Nucleus accumbens (tissue), 56 donors: Measurements from ENCODE around the gene UPF1.
A peak's percentile ranks its signal among the peaks of the same experiment; 100 is the strongest.
"Not testable (repeated sequence)": the region's sequence is repeated elsewhere in the genome, so short reads cannot be mapped to it uniquely, and the experiment has no call there.

Experiments used
- DNase-seq, 56 donors: peaks; one replicate each; lab custom pipeline; 2025; lab: John Stamatoyannopoulos, UW

UPF1 gene

GRCh38 chr19:18798384-18799352 is 33.1 kb upstream of the UPF1 start:
- no peak for DNase-seq

- DNase-seq, result no peak
Observed at GRCh38 chr19:18799389-18799970, 32.3 kb upstream of the UPF1 start.

GRCh38 chr19:18800079-18800478 is 31.7 kb upstream of the UPF1 start:
- no peak for DNase-seq

- peak in 8 of 56 donors; percentile 1 to 27 (median 17) for DNase-seq
Observed at GRCh38 chr19:18800636-18801035, 31.1 kb upstream of the UPF1 start.

- DNase-seq, result no peak
Observed at GRCh38 chr19:18802354-18802753, 29.4 kb upstream of the UPF1 start.

GRCh38 chr19:18803550-18804138 is 28.1 kb upstream of the UPF1 start:
- DNase-seq, result no peak

GRCh38 chr19:18804139-18804601 is 27.6 kb upstream of the UPF1 start:
- no peak for DNase-seq

GRCh38 chr19:18804643-18805042 is 27.1 kb upstream of the UPF1 start:
- DNase-seq, result no peak

GRCh38 chr19:18807861-18808331 is 23.9 kb upstream of the UPF1 start:
- DNase-seq, result no peak

- DNase-seq, result peak in 4 of 56 donors; percentile 2 to 19 (median 10)
Observed at GRCh38 chr19:18809149-18809868, 22.4 kb upstream of the UPF1 start.

GRCh38 chr19:18811638-18812037 is 20.1 kb upstream of the UPF1 start:
- not testable (repeated sequence) for DNase-seq

- no peak for DNase-seq
Observed at GRCh38 chr19:18814063-18814462, 17.7 kb upstream of the UPF1 start.

GRCh38 chr19:18815673-18816072 is 16.1 kb upstream of the UPF1 start:
- no peak for DNase-seq

GRCh38 chr19:18816645-18817044 is 15.1 kb upstream of the UPF1 start:
- DNase-seq, result not testable (repeated sequence)

GRCh38 chr19:18817574-18817973 is 14.2 kb upstream of the UPF1 start:
- no peak for DNase-seq

- no peak for DNase-seq
Observed at GRCh38 chr19:18828786-18829185, 3.0 kb upstream of the UPF1 start.

- no peak for DNase-seq
Observed at GRCh38 chr19:18830488-18830887, 1.3 kb upstream of the UPF1 start.

- peak in 1 of 56 donors; percentile 6 for DNase-seq
Observed at GRCh38 chr19:18832306-18833140, 764 bp downstream of the UPF1 start.

GRCh38 chr19:18833141-18833476 is 1.4 kb downstream of the UPF1 start:
- DNase-seq, result no peak
